NCI-H1048 (cell line): ENCODE data around the gene DPY19L1.
"Not testable (repeated sequence)": the region's sequence is repeated elsewhere in the genome, so short reads cannot be mapped to it uniquely, and the experiment has no call there.

ENCODE experiments used
- DNase-seq: peaks from one replicate; lab custom pipeline; 2025; lab: John Stamatoyannopoulos, UW

Gene DPY19L1

DNA sequence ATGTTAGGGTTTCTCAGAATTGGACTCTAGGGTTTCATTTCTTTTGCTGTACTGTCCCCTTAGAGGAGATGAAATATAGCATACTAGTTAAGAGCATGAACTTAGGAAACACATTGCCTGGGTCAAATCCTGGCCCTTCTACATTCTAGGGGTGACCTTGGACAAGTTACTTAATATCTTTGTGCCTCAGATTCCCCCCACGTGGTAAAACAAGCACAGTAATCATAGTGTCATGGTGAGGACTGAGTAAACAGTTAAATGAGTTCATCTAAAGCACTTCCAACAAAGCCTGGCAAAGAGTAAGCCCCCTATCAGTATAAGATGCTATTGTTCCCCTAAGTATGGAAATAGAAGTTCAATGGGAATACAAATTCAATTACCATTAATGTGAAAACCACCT, 5.1 kb downstream of the DPY19L1 start:
- no peak for DNase-seq

GRCh38 chr7:35030848-35031247, 6.4 kb downstream of the DPY19L1 start:
- no peak for DNase-seq

DNA sequence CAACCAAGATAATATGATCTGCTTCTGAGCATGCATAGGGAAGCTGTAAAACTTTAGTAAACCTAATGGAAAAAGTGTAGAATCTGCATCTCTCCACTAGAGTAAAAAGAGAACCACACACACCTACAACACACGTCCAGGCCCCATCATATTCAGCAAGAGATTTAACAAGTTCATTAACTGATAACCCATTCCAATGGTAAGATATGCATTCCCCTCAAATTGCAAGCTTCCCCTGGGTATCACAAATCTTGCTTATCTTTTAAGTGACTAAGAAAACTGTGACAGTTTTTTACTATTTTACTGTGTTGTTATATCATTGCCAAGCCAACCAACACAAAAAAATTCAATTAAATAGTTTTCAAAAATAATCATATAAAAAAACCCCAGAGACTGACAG, 8.0 kb downstream of the DPY19L1 start:
- DNase-seq = no peak

- no peak for DNase-seq
Measured at GRCh38 chr7:35026150-35026549, 11.1 kb downstream of the DPY19L1 start.

DNA sequence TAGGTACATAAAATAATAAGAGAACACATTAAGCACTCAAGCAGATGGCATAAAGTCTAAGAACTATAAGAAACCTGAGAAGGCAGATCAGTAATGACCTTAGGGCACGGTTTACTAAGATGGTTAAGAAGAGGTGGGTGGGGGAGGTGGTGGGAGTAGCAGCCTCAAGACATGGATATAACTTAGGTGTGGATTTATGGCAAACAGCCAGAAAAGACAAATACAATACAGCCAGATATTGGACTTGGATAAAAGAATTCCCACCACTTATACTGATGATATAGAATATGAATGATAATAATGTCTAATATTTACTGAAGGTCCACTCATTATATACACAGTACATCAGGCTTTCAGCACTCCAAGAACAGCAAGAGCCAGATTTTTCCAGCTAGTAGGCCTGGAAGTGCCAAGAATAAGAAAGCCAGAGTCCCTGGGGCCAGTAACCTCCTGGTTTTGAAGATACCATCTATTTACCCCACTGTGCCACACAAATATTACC, 11.9 kb downstream of the DPY19L1 start:
- no peak for DNase-seq

DNA sequence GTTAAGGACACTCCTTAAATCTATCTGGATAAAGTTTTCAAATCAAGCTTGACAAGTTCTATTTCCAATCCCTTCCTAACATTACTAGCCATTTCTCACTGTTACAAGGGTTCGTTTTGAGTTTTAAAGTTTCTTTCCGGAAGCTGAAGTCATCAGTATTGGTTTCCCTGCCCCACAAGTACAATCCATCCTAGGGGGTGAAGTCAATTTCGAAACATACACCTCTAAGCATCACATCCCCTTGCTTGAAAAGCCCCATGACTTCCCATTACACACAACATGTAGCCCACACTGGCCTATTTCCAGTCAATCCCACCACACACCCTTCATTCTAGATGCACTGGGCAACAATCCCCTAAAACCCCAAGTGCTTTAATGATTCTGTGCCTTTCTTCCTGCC, 13.0 kb downstream of the DPY19L1 start:
- no peak for DNase-seq

DNA sequence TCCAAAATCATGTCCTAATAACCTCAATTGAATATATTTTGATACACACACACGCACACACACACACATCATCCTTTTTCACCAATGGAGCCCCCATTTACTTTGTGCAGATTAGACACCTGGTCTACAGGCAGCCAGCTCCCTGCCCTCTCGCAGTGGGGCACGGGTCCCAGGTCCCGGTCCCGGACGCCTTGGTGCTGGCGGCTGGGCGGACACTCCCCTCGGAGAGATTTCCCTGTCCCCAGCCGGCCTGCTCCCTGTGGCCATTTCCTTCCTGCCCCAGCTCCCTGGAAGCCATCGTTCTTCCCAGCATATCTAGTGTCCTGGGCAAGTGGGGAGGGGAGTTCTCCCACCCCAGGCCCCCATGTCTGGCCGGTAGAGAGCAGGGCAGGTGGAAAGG, 14.6 kb downstream of the DPY19L1 start:
- no peak for DNase-seq

DNA sequence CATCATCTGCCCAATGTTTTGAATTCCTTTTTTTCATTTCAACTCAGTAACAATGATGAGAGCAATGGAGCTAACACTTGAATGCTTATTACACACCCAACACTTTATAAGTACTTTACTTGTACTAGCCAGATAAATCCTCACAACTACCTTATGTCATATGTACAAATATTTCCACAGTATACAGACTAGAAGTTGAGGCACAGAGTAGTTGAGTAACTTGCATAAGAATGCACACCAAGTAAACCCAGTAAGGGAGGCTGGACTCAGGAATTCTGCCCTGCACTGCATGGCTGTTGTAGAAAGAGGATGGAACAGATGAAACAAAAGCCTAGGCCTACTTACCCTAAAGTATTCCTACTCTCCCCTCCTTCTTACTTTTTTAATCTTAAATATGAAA, 15.8 kb downstream of the DPY19L1 start:
- DNase-seq = no peak

DNA sequence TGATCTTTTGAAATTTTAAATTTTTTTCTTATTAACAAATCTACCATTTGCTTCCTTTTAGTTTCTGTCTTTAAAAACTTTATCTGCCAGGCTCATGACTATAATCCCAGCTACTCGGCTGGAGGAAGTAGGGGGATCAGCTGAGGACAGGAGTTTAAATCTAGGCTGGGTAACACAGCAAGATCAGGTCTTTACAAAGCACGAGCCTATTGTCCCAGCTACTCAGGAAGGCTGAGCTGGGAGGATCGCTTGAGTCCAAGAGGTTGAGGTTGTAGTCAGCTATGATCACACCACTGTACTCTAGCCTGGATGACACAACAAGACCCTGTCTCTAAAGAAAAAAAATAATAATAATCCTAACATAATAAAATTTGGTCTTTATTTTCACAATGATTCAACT, 17.5 kb downstream of the DPY19L1 start:
- DNase-seq = no peak

DNA sequence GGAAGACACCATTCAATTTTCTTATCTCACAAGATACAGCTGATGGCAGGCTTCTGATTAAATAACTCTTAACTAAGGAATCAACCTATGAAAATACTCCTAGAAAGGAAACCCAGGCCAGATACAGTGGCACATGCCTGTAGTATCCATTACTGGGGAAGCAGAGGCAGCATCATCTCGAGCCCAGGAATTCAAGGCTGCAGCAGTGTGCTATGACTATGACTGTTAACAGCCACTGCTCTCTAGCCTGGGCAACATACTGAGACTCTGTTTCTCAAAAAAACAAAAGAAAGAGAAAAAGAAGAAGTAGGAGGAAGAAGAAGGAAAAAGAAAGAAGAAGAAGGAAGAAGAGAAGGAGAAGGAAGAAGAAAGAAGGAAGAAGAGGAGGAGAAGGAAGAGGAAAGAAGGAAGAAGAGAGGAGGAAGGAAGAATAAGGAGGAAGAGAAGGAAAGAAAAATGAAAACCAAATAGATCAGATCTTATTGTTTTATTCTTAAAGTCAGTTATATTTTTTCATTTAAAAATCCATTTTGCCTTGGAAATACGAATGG, 18.0 kb downstream of the DPY19L1 start:
- DNase-seq = no peak

DNA sequence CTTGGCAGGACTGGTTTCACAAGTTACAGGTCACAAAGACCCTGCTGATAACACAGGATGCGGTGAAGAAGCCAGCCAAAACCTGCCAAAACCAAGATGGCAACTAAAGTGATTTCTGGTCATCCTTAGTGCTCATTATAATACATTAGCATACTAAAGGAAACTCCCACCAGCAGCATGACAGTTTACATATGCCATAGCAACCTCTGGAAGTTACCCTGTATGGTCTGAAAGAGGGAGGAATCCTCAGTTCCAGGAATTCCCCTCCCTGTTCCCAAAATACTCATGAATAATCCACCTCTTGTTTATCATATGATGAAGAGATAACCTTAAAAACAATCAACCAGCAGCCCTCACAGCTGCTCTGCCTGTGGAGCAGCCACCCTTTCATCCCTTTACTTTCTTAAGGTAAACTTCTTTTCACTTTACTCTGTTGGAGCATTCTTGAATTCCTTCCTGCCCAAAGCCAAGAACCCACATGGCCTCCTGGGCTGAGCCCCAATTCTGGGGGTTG, 21.9 kb downstream of the DPY19L1 start:
- DNase-seq = no peak

- no peak for DNase-seq
Measured at GRCh38 chr7:35012160-35012559, 25.1 kb downstream of the DPY19L1 start.

DNA sequence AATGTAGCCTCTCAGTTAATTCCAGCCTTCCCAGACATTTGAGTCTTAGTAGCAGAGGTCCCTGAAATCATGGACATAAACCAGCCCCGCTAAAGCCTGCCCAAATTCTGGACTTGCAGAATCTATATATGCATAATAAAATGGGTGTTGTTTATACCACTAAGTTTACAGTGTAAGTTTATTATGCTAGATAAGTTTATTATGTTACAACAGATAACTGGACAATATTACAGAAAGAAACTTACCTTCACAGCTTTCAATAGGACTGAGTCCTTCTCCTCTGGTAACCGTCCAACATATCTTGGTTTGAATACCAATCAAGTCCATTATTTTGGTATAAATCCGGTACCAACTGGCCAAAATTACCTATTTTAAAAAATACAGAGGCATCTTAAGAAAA, 26.2 kb downstream of the DPY19L1 start:
- no peak for DNase-seq

GRCh38 chr7:35007768-35008167, 29.5 kb downstream of the DPY19L1 start:
- DNase-seq = no peak

- DNase-seq = no peak
Measured at GRCh38 chr7:35004531-35005095, 32.7 kb downstream of the DPY19L1 start.

DNA sequence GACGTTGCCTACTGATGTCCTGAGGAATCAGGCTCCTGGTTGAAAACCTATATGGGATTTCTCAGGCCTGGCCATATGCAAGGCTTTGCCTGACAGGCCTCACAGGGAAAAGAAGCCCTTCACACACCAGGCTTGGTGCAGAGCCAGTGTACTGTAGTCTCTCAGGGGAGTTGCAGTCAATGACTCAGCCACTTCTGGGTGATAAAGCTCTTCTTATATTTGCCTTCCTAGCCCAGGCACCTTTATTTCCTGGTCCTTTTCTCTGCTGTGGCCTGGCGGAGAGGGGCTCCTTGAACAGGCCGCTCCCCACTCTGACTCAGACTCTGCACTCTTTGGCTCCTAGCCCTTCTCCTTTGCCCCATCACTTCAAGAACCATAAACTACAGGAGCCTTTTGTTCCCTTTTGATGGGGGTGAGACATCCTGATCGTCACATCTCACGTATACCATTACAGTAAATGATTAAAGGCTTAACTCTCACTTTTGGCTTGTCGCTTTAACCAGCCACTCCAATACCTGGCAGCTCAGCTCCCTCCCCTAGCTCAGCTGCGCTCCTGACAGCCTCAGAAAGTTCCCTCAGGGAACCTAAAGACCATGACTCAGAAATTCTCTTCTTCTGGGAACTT, 33.5 kb downstream of the DPY19L1 start:
- no peak for DNase-seq

GRCh38 chr7:35003177-35003650, 34.1 kb downstream of the DPY19L1 start:
- not testable (repeated sequence) for DNase-seq

- DNase-seq = not testable (repeated sequence)
Measured at GRCh38 chr7:34998335-34998734, 39.0 kb downstream of the DPY19L1 start.

GRCh38 chr7:34996423-34997090, 40.7 kb downstream of the DPY19L1 start:
- not testable (repeated sequence) for DNase-seq

DNA sequence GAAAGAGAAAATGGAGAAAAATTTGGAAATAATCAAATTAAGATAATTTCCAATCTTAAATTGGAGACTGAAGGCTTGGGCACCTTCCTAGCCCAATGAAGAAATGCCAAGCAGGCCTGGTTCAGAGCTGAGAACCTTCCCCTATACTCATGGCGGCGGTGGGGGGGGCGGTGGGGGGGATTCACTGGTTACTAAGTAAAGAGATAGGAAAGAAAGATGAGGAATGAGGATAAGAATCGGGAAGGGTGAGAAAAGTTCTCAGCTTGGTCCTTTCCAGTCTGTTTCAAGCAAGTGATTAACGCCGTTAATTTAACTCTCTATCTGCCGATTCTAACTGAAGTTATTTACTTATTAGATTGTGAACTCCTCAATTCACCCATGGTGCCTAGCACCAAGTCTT, 41.5 kb downstream of the DPY19L1 start:
- no peak for DNase-seq

DNA sequence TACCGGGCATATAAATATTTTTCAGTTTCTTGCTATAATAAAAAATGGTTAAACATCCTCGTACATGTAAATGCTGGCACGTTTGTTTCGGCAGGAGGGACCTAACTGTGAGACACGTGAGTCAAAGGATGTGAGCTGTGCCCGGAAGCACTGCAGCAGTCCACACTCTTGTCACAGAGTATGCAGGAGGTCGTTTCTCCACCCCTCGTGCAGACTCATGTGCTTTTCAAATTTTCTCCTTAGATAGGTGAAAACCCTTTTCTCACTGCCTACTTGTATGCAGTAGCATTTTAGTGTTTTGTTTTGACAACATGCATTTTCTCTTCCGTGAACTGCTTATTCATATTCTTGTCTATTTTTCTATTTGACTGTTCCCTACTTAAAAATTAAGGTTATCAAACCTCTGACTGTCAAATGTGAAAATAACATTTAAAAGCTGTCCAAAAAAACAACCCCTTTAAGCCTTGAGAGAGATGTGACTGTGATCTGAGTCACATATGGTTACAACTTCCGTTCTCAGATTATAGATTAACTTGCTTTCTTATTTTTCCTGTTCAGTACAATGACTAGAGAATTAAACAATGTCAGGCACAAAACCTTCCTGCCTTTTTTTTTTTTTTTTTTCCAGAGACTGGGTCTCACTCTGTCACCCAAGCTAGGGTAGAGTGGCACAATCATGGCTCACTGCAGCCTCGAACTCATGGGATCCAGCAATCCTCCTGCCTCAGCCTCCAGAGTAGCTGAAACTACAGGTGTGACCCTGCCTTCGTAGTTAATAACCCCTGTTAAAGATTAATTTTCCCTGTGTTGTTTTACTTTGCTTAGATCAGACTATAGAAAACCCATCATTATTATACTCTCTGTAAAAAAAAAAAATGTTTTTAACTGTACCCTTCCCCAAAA, 45.1 kb downstream of the DPY19L1 start:
- no peak for DNase-seq
